ENCODE data around the gene HOGA1.

HOGA1 gene

DNA sequence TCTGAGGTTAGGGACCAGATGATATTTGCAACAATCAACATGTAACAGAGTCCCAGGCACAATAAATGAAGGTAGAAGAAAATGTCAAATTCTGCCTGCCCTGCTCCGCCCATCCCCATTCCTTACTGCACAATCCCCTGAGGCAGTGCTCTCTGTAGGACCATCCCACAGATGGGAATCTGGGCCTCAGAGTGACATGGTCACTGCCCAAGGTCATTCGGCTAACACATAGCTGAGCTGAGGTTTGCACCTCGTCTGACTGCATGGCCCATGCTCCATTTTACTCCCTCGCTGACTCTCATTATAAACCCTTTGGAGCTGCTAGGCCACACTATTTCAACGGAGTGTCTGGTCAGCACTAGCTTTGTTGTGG, 1.2 kb downstream of the HOGA1 start:
- H3K4me3 ChIP-seq (replicated peaks in 1 of 2; ENCODE audit: low read depth in 2 of 2, low read length in 2 of 2): no peak overlapping the region
- no peak for DNase-seq (ENCODE audit: low read depth in 2 of 2)
- TF ChIP-seq, protein P1, sequence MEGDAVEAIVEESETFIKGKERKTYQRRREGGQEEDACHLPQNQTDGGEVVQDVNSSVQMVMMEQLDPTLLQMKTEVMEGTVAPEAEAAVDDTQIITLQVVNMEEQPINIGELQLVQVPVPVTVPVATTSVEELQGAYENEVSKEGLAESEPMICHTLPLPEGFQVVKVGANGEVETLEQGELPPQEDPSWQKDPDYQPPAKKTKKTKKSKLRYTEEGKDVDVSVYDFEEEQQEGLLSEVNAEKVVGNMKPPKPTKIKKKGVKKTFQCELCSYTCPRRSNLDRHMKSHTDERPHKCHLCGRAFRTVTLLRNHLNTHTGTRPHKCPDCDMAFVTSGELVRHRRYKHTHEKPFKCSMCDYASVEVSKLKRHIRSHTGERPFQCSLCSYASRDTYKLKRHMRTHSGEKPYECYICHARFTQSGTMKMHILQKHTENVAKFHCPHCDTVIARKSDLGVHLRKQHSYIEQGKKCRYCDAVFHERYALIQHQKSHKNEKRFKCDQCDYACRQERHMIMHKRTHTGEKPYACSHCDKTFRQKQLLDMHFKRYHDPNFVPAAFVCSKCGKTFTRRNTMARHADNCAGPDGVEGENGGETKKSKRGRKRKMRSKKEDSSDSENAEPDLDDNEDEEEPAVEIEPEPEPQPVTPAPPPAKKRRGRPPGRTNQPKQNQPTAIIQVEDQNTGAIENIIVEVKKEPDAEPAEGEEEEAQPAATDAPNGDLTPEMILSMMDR (IDR thresholded peaks at IDR 0.05; ENCODE audit: low read depth, low read length): no peak

DNA sequence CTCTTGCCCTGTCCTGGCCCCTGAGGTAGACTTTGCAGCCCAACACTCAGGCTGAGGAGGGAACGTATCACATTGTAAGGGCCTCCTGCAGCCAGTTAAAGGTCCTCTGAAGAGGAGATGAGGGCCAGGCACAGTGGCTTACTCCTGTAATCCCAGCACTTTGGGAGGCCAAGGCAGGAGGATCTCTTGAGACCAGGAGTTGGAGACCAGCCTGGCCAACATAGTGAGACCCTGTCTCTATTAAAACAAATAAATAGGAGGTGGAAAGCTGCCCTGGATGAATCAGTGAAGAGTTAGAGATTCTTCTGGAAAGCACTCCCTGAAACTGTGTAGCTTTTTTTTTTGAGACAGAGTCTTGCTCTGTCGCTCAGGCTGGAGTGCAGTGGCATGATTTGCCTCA, 3.0 kb downstream of the HOGA1 start:
- no peak for DNase-seq (ENCODE audit: low read depth in 2 of 2)
- no peak overlapping the region for H3K4me3 ChIP-seq (replicated peaks in 1 of 2; ENCODE audit: low read depth in 2 of 2, low read length in 2 of 2)
- TF ChIP-seq, protein P1 (IDR thresholded peaks at IDR 0.05; ENCODE audit: low read depth, low read length): no peak

DNA sequence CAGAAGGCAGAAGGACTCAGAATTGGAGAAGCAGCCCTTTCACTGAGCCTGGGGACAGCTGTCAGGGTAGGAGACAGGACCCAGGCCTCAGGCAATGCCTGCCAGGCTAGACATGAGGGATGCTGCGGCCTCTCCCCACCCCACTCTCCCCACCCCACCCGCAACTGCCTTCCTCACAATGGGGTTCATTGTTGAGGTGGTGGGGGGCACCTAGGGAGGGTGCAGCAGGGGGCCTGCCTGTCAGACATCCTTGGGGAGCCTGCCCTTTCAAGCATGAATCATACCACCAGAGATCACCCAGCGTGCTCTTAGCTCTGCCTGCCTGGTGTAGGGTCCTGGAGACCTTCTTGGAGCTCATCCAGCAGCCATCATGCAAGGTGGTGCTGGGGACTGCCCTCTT, 5.3 kb downstream of the HOGA1 start, which contains the start of gene C10orf62:
TSS of gene C10orf62 (plus strand) at position 243 of the 400 bp plus-strand sequence. CDS start 177 bp downstream, outside the sequence.
- no peak within 1 kb of the TSS for H3K4me3 ChIP-seq (replicated peaks in 1 of 2; ENCODE audit: low read depth in 2 of 2, low read length in 2 of 2)
- TF ChIP-seq, protein P1 (IDR thresholded peaks at IDR 0.05; ENCODE audit: low read depth, low read length): no peak
- DNase-seq (ENCODE audit: low read depth in 2 of 2): no peak

DNA sequence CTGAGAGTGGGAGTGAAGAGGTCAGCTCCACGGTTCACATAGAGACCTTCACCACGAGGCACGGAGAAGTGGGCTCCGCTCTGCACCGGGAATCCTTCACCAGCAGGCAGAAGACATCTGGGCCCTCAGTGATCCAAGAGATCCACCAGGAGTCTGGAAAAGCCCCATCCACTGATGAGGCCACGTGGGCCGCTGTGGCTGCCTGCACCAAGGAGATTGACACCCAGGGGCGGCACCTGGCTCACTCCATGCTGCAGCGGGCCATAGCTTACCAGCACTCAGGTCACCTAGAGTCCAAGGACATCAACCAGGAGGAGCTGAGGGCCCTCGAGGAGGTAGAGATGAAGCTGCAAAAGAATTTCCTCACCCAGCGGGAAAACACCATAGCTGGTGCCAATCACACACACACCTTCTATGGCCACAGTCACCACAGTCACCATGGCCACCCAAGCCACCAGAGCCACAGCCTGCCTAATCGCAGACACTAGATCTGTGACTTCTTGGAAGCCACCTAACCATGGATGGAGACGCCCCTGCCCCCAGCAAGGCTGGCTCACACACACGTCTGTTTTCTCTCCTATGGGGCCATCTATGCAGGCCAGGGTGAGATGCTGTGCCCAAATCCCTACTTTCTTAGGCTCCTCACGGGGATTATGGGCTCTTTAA, 6.0 kb downstream of the HOGA1 start:
- TF ChIP-seq, protein P1 (IDR thresholded peaks at IDR 0.05; ENCODE audit: low read depth, low read length): no peak
- DNase-seq (ENCODE audit: low read depth in 2 of 2): no peak
- H3K4me3 ChIP-seq (replicated peaks in 1 of 2; ENCODE audit: low read depth in 2 of 2, low read length in 2 of 2): no peak overlapping the region

DNA sequence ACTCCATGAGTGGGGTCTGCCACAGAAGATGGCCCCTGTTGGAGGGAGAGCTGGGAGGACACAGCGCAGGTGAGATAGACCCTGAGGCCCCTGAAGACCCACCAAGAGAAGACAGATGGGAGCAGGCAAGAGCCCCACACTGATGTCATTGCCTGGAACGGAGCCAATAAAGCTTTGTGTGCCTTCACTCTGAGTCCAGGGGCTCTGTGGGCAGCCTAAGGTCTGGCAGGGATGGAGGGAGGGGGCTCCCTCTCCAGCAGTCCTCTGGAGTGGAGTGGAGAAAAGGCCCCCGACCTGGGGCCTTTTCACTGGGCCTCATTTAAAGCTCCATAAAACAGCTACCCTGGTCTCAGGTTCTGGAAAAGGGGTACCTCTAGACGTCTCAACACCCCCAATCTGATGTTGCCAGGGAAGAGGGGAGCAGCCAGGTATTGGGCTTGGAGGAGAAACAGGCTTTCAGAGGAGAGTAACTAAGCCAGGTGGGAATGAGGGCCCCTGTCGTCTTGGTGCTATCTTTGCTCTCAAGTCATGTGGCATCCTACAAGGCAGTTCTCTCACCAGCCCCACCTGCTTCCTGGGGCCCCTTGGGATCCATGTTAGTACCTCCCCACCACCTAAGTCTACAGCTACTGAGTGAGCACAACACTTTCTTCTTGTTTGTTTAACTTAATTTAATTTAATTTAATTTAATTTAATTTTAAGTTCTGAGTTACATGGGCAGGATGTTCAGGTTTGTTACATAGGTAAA, 6.7 kb downstream of the HOGA1 start:
- H3K4me3 ChIP-seq (replicated peaks in 1 of 2; ENCODE audit: low read depth in 2 of 2, low read length in 2 of 2): no peak overlapping the region
- DNase-seq (ENCODE audit: low read depth in 2 of 2): no peak
- TF ChIP-seq, protein P1 (IDR thresholded peaks at IDR 0.05; ENCODE audit: low read depth, low read length): no peak

DNA sequence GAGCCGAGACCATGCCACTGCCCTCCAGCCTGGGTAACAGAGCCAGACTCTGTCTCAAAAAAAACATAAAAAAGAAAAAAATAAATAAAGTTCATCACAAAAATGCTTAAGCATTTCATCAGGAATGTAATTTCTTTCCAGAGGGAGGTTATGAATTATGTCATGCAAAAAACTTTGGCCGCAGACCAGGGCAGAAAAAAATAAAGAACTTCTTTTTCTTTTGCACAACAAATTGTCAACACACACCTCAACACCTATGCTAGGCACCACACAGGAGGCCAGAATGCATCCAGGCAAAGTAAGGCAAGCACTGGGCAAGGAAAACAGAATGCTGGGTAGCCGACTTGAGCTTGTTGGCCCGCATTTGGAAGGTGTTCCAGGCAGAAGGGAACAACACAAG, 9.2 kb downstream of the HOGA1 start:
- peak; percentile 61 for DNase-seq (ENCODE audit: low read depth in 2 of 2)
- H3K4me3 ChIP-seq (replicated peaks in 1 of 2; ENCODE audit: low read depth in 2 of 2, low read length in 2 of 2): no peak overlapping the region
- TF ChIP-seq, protein P1 (IDR thresholded peaks at IDR 0.05; ENCODE audit: low read depth, low read length): no peak

Measured in cardiac fibroblast (primary cell).